ENCODE data around the gene SPART.
"Not testable (repeated sequence)": the region's sequence is repeated elsewhere in the genome, so short reads cannot be mapped to it uniquely, and the experiment has no call there.

Gene SPART

GRCh38 chr13:36310417-36311108, 35.6 kb downstream of the SPART start:
- DNase-seq = no peak

- DNase-seq = no peak
Measured at GRCh38 chr13:36302289-36302688, 43.9 kb downstream of the SPART start.

GRCh38 chr13:36299469-36299868, 46.7 kb downstream of the SPART start:
- DNase-seq = not testable (repeated sequence)

- no peak for DNase-seq
Measured at GRCh38 chr13:36298535-36299068, 47.6 kb downstream of the SPART start.

- DNase-seq = peak; percentile 70
Measured at GRCh38 chr13:36297366-36298338, 48.5 kb downstream of the SPART start, which contains the start of gene CCDC169. Gene CCDC169 (minus strand): TSS chr13:36297814. CDS start chr13:36297719, 95 bp downstream.

GRCh38 chr13:36294096-36294495, 52.1 kb downstream of the SPART start:
- DNase-seq = no peak

- no peak for DNase-seq
Measured at GRCh38 chr13:36293497-36293896, 52.7 kb downstream of the SPART start.

GRCh38 chr13:36288794-36289391, 57.3 kb downstream of the SPART start:
- DNase-seq = no peak

- DNase-seq = no peak
Measured at GRCh38 chr13:36286006-36286405, 60.2 kb downstream of the SPART start.

GRCh38 chr13:36282821-36283432, 63.3 kb downstream of the SPART start:
- no peak for DNase-seq

GRCh38 chr13:36275190-36276002, 70.8 kb downstream of the SPART start:
- DNase-seq = no peak

GRCh38 chr13:36273431-36273830, 72.8 kb downstream of the SPART start:
- DNase-seq = no peak

- no peak for DNase-seq
Measured at GRCh38 chr13:36261976-36262375, 84.2 kb downstream of the SPART start.

- no peak for DNase-seq
Measured at GRCh38 chr13:36261011-36261410, 85.2 kb downstream of the SPART start.

- no peak for DNase-seq
Measured at GRCh38 chr13:36259361-36260137, 86.6 kb downstream of the SPART start.

- no peak for DNase-seq
Measured at GRCh38 chr13:36258831-36259230, 87.4 kb downstream of the SPART start.
